K562 (cell line): Measurements from ENCODE around the gene CRACR2B.

Source experiments
- ATF7 ChIP-seq: fragments of 450-650 bp; IDR thresholded peaks from 2 replicates; pipeline ENCODE4 v1.7.1; 2014; ENCODE audit warnings: mild to moderate bottlenecking, moderate library complexity
- MXD1 ChIP-seq: fragments of 250-450 bp; sonication (Bioruptor Pico); IDR thresholded peaks from 2 replicates; pipeline ENCODE4 v1.8.0; 2021; ENCODE audit warnings: borderline replicate concordance, mild to moderate bottlenecking, moderate library complexity; ENCODE audit not compliant: poor library complexity, severe bottlenecking
- PRPF4 ChIP-seq: fragments of 200-400 bp; formaldehyde crosslinking; IDR thresholded peaks from one replicate; pipeline ENCODE4 v1.6.1; 2017; ENCODE audit warnings: low read length, low read depth, mild to moderate bottlenecking; ENCODE audit not compliant: insufficient read depth, poor library complexity, severe bottlenecking
- RBFOX2 ChIP-seq: fragments of 200-400 bp; formaldehyde crosslinking; IDR thresholded peaks from 2 replicates; pipeline ENCODE4 v1.6.1; 2017; ENCODE audit warnings: low read depth, mild to moderate bottlenecking, low read length, moderate library complexity
- SRSF1 ChIP-seq: fragments of 200-400 bp; formaldehyde crosslinking; IDR thresholded peaks from 2 replicates; pipeline ENCODE4 v1.6.1; 2017; ENCODE audit warnings: mild to moderate bottlenecking, low read depth, low read length, moderate library complexity
- STAT6 ChIP-seq: sonication (generic); formaldehyde crosslinking; IDR thresholded peaks from 2 replicates; pipeline ENCODE4 v1.8.1; 2023; ENCODE audit warnings: mild to moderate bottlenecking, missing genetic modification reagents
- ZNF121 ChIP-seq: sonication (generic); formaldehyde crosslinking; conservative IDR thresholded peaks from 2 replicates; pipeline ENCODE4 v1.8.0; 2022; ENCODE audit warnings: missing genetic modification reagents

GRCh38 chr11:861105-861479 is 33.4 kb downstream of the CRACR2B start:
- no peak for TF ChIP-seq SRSF1
- no peak for TF ChIP-seq MXD1 (CRISPR knock-in tag)
- TF ChIP-seq STAT6 (CRISPR knock-in tag), result no peak
- no peak for TF ChIP-seq RBFOX2
- no peak for TF ChIP-seq ZNF121 (CRISPR knock-in tag)
- TF ChIP-seq PRPF4, result no peak
- TF ChIP-seq ATF7, result no peak
